ENCODE data around the gene KRTAP10-6.

DNA sequence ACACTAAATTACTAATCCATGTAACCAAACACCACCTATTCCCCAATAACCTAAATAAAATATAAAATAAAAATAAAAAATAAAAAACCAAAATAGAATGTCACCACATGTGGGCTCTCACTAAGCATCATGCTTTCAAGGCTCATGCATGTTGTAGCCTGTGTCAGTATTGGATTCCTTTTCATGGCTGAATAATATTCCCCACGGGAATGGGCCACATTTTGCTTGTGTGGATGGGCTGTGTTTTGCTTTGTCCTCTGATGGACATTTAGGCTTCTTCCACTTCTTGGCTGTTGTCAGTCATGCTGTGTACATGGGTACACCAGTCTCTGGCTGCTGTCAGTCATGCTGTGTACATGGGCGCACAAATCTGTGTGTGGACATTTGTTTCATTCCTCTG, 3.2 kb downstream of the KRTAP10-6 start:
- TF ChIP-seq, protein P1, sequence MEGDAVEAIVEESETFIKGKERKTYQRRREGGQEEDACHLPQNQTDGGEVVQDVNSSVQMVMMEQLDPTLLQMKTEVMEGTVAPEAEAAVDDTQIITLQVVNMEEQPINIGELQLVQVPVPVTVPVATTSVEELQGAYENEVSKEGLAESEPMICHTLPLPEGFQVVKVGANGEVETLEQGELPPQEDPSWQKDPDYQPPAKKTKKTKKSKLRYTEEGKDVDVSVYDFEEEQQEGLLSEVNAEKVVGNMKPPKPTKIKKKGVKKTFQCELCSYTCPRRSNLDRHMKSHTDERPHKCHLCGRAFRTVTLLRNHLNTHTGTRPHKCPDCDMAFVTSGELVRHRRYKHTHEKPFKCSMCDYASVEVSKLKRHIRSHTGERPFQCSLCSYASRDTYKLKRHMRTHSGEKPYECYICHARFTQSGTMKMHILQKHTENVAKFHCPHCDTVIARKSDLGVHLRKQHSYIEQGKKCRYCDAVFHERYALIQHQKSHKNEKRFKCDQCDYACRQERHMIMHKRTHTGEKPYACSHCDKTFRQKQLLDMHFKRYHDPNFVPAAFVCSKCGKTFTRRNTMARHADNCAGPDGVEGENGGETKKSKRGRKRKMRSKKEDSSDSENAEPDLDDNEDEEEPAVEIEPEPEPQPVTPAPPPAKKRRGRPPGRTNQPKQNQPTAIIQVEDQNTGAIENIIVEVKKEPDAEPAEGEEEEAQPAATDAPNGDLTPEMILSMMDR (IDR thresholded peaks at IDR 0.05) = no peak
- no peak for TF ChIP-seq POLR2A (IDR thresholded peaks at IDR 0.05)

Measured in testis (tissue), 2 donors.